WTC11 (cell line): Measurements from ENCODE around the gene RDH8. TPM values are rescaled to one million over a fixed set of nuclear protein-coding genes. Genes with fewer than 3 reads are reported as not detected.

Experiments
- ATAC-seq: fragments of 200-7000 bp; cut with Tn5 transposase; 2 replicates; pipeline ENCODE4 v1.10.0; 2021; ENCODE audit warnings: mild to moderate bottlenecking, moderate library complexity
- CTCF ChIA-PET: fragments of 300-600 bp; sonication (Branson Sonifier 250); formaldehyde crosslinking; loops from one replicate; lab custom pipeline; 2021; ENCODE audit warnings: antibody characterized with exemption; lab: Charles Lee
- POLR2A ChIA-PET: fragments of 350-600 bp; sonication (Branson Sonifier 250); formaldehyde crosslinking; loops from one replicate; lab custom pipeline; 2021; ENCODE audit warnings: antibody characterized with exemption; lab: Charles Lee
- DNase-seq: peaks from one replicate; pipeline ENCODE4 v3.0.0; 2021; ENCODE audit warnings: low spot score
- H3K27ac Mint-ChIP-seq: 2 replicates; pipeline ENCODE4 v1.8.0; 2021; ENCODE audit warnings: mixed read lengths
- H3K27me3 Mint-ChIP-seq: 2 replicates; pipeline ENCODE4 v1.8.0; 2021; ENCODE audit warnings: low read depth, mild to moderate bottlenecking, moderate library complexity, mixed read lengths
- H3K36me3 Mint-ChIP-seq: 2 replicates; pipeline ENCODE4 v1.8.0; 2021; ENCODE audit warnings: mixed read lengths
- H3K4me1 Mint-ChIP-seq: 2 replicates; pipeline ENCODE4 v1.8.0; 2022; ENCODE audit warnings: mixed read lengths
- H3K4me3 Mint-ChIP-seq: 2 replicates; pipeline ENCODE4 v1.8.0; 2021; ENCODE audit warnings: mild to moderate bottlenecking, moderate library complexity, mixed read lengths
- H3K9me3 Mint-ChIP-seq: 2 replicates; pipeline ENCODE4 v1.8.0; 2021; ENCODE audit warnings: mixed read lengths
- ATF2 ChIP-seq: sonication (generic); formaldehyde crosslinking; IDR thresholded peaks from 2 replicates; pipeline ENCODE4 v1.8.1; 2022; ENCODE audit warnings: low read depth, missing genetic modification reagents, borderline replicate concordance
- ATF6 ChIP-seq: sonication (generic); formaldehyde crosslinking; IDR thresholded peaks from 2 replicates; pipeline ENCODE4 v1.8.1; 2023; ENCODE audit warnings: mild to moderate bottlenecking, missing genetic modification reagents
- CREB1 ChIP-seq: sonication (generic); formaldehyde crosslinking; IDR thresholded peaks from 2 replicates; pipeline ENCODE4 v1.8.0; 2023; ENCODE audit warnings: mild to moderate bottlenecking, missing genetic modification reagents
- CREM ChIP-seq: sonication (generic); formaldehyde crosslinking; IDR thresholded peaks from 2 replicates; pipeline ENCODE4 v1.8.1; 2022; ENCODE audit warnings: mild to moderate bottlenecking, missing genetic modification reagents, moderate library complexity
- FOXP1 ChIP-seq: sonication (generic); formaldehyde crosslinking; IDR thresholded peaks from 2 replicates; pipeline ENCODE4 v1.8.0; 2022; ENCODE audit warnings: missing genetic modification reagents, mild to moderate bottlenecking, moderate library complexity, borderline replicate concordance
- GABPB1 ChIP-seq: sonication (generic); formaldehyde crosslinking; IDR thresholded peaks from 2 replicates; pipeline ENCODE4 v1.8.1; 2023; ENCODE audit warnings: mild to moderate bottlenecking, missing genetic modification reagents
- GRHL2 ChIP-seq: fragments of 250-450 bp; sonication (Bioruptor Pico); IDR thresholded peaks from 2 replicates; pipeline ENCODE4 v1.8.0; 2022; ENCODE audit warnings: mild to moderate bottlenecking, moderate library complexity; ENCODE audit not compliant: insufficient replicate concordance, severe bottlenecking
- GTF2I ChIP-seq: fragments of 250-450 bp; sonication (Bioruptor Pico); conservative IDR thresholded peaks from 2 replicates; pipeline ENCODE4 v1.4.0; 2021; ENCODE audit warnings: mild to moderate bottlenecking
- HMGXB4 ChIP-seq: sonication (generic); formaldehyde crosslinking; IDR thresholded peaks from 2 replicates; pipeline ENCODE4 v1.8.1; 2023; ENCODE audit warnings: mild to moderate bottlenecking, moderate library complexity, missing genetic modification reagents
- MAX ChIP-seq: sonication (generic); formaldehyde crosslinking; IDR thresholded peaks from 2 replicates; pipeline ENCODE4 v1.8.0; 2022; ENCODE audit warnings: mild to moderate bottlenecking, missing genetic modification reagents
- NFE2L1 ChIP-seq: sonication (generic); formaldehyde crosslinking; IDR thresholded peaks from 2 replicates; pipeline ENCODE4 v1.8.1; 2023; ENCODE audit warnings: missing genetic modification reagents
- NR1H2 ChIP-seq: sonication (generic); formaldehyde crosslinking; IDR thresholded peaks from 2 replicates; pipeline ENCODE4 v1.9.0; 2021; ENCODE audit warnings: mild to moderate bottlenecking, moderate library complexity, missing genetic modification reagents
- SMAD4 ChIP-seq: sonication (generic); formaldehyde crosslinking; IDR thresholded peaks from 2 replicates; pipeline ENCODE4 v1.8.0; 2022; ENCODE audit warnings: mild to moderate bottlenecking, missing genetic modification reagents
- SP1 ChIP-seq: sonication (generic); formaldehyde crosslinking; conservative IDR thresholded peaks from 2 replicates; pipeline ENCODE4 v1.8.1; 2022; ENCODE audit warnings: missing genetic modification reagents
- TCF7 ChIP-seq: sonication (generic); formaldehyde crosslinking; IDR thresholded peaks from 2 replicates; pipeline ENCODE4 v1.8.0; 2022; ENCODE audit warnings: mild to moderate bottlenecking, low read depth, missing genetic modification reagents, moderate library complexity
- ZBTB43 ChIP-seq: sonication (generic); formaldehyde crosslinking; IDR thresholded peaks from 2 replicates; pipeline ENCODE4 v1.8.1; 2023; ENCODE audit warnings: mild to moderate bottlenecking, missing genetic modification reagents
- ZNF219 ChIP-seq: sonication (generic); formaldehyde crosslinking; IDR thresholded peaks from 2 replicates; pipeline ENCODE4 v1.8.0; 2023; ENCODE audit warnings: missing genetic modification reagents, mild to moderate bottlenecking, borderline replicate concordance
- ZNF263 ChIP-seq: sonication (generic); formaldehyde crosslinking; IDR thresholded peaks from 2 replicates; pipeline ENCODE4 v1.8.1; 2022; ENCODE audit warnings: low read depth, mild to moderate bottlenecking, moderate library complexity, missing genetic modification reagents
- ZNF281 ChIP-seq: sonication (generic); formaldehyde crosslinking; IDR thresholded peaks from 2 replicates; pipeline ENCODE4 v1.8.0; 2023; ENCODE audit warnings: mild to moderate bottlenecking, missing genetic modification reagents
- total RNA-seq: library from RNA; stranded (reverse); gene quantifications from 3 replicates; pipeline ENCODE4 v1.2.3, GENCODE V29; 2021
- TF ChIP-seq, protein P1 (sequence below): sonication (generic); formaldehyde crosslinking; IDR thresholded peaks from 2 replicates; pipeline ENCODE4 v1.8.1; 2023; ENCODE audit warnings: mild to moderate bottlenecking, missing genetic modification reagents, moderate library complexity
- TF ChIP-seq, protein P2 (sequence below): sonication (generic); formaldehyde crosslinking; IDR thresholded peaks from 2 replicates; pipeline ENCODE4 v1.8.0; 2022; ENCODE audit warnings: mild to moderate bottlenecking, missing genetic modification reagents

The RDH8 gene
- total RNA-seq, 1 experiment from 2014 or later, result not detected

GRCh38 chr19:10027158-10027997, 14.1 kb downstream of the RDH8 start (continued):
- TF ChIP-seq CREM (CRISPR knock-in tag) (peak; percentile 44; the same call in 1 of the 2 replicates), SMAD4 (CRISPR knock-in tag) (no peak), ATF6 (CRISPR knock-in tag) (no peak), ATF2 (CRISPR knock-in tag) (no peak), ZNF281 (CRISPR knock-in tag) (no peak), GABPB1 (CRISPR knock-in tag) (peak; percentile 73), ZBTB43 (0 out of 2 replicates have a peak, but pooled peaks have one; percentile 64), MAX (CRISPR knock-in tag) (peak; percentile 98), FOXP1 (peak; percentile 52; the same call in 1 of the 2 replicates), SP1 (CRISPR knock-in tag) (peak; percentile 91), GTF2I (peak; percentile 59; the same call in 1 of the 2 replicates)
- TF ChIP-seq, protein P1, sequence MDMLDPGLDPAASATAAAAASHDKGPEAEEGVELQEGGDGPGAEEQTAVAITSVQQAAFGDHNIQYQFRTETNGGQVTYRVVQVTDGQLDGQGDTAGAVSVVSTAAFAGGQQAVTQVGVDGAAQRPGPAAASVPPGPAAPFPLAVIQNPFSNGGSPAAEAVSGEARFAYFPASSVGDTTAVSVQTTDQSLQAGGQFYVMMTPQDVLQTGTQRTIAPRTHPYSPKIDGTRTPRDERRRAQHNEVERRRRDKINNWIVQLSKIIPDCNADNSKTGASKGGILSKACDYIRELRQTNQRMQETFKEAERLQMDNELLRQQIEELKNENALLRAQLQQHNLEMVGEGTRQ (CRISPR knock-in tag), result peak; percentile 89
- TF ChIP-seq, protein P2, sequence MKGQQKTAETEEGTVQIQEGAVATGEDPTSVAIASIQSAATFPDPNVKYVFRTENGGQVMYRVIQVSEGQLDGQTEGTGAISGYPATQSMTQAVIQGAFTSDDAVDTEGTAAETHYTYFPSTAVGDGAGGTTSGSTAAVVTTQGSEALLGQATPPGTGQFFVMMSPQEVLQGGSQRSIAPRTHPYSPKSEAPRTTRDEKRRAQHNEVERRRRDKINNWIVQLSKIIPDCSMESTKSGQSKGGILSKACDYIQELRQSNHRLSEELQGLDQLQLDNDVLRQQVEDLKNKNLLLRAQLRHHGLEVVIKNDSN, result peak; percentile 85

GRCh38 chr19:10033614-10034013, 20.3 kb downstream of the RDH8 start:
- Mint-ChIP-seq H3K4me1 (peaks cover 9% of the 10 kb centered on the region), H3K27ac (no peak overlapping the region), H3K36me3 (no peaks in the 10 kb centered on the region), H3K27me3 (peaks cover 22% of the 10 kb centered on the region), H3K9me3 (0 out of 2 replicates have a peak, but pooled peaks cover 2% of the 10 kb centered on the region), H3K4me3 (no peak overlapping the region)
- POLR2A ChIA-PET, result no interaction called here
- no peak for DNase-seq
- TF ChIP-seq ZNF219 (CRISPR knock-in tag) (no peak), NR1H2 (CRISPR knock-in tag) (no peak), CREB1 (no peak), HMGXB4 (CRISPR knock-in tag) (no peak), GRHL2 (no peak), NFE2L1 (CRISPR knock-in tag) (no peak), TCF7 (no peak), ZNF263 (CRISPR knock-in tag) (no peak)
- TF ChIP-seq, protein P1 (CRISPR knock-in tag), result no peak
- CTCF ChIA-PET, result interaction anchor here (0.6 to 1.2 kb wide), 3 partner anchors 33 to 105 kb away, joined by 3 read pairs; no protein-coding TSS in a partner anchor
- no peak for ATAC-seq
